ENCODE results near the gene LITAF. TPM values are rescaled to one million over a fixed set of nuclear protein-coding genes. Genes with fewer than 3 reads are reported as not detected.
"Not testable (repeated sequence)": the region's sequence is repeated elsewhere in the genome, so short reads cannot be mapped to it uniquely, and the experiment has no call there.

The LITAF gene
- total RNA-seq, 1 donor from 2014 or later: 30.4 TPM

- no peak overlapping the region for H3K4me3 ChIP-seq (ENCODE audit: low read depth, low read length)
- no peak for TF ChIP-seq CTCF (conservative IDR thresholded peaks at IDR 0.05; ENCODE audit: low read depth, low read length)
- DNase-seq (ENCODE audit: low read depth): no peak
Observed at GRCh38 chr16:11582157-11582814, 4.4 kb downstream of the LITAF start.

- H3K4me3 ChIP-seq (ENCODE audit: low read depth, low read length): no peak overlapping the region
- no peak for DNase-seq (ENCODE audit: low read depth)
- TF ChIP-seq CTCF (conservative IDR thresholded peaks at IDR 0.05; ENCODE audit: low read depth, low read length): no peak
Observed at GRCh38 chr16:11581678-11582077, 5.0 kb downstream of the LITAF start.

- no peak for TF ChIP-seq CTCF (conservative IDR thresholded peaks at IDR 0.05; ENCODE audit: low read depth, low read length)
- DNase-seq (ENCODE audit: low read depth): no peak
- H3K4me3 ChIP-seq (ENCODE audit: low read depth, low read length): no peak overlapping the region
Observed at GRCh38 chr16:11580451-11581086, 6.2 kb downstream of the LITAF start.

- not testable (repeated sequence) for H3K4me3 ChIP-seq (ENCODE audit: low read depth, low read length); DNase-seq (ENCODE audit: low read depth)
Observed at GRCh38 chr16:11577290-11577660, 9.4 kb downstream of the LITAF start.

- no peak for TF ChIP-seq CTCF (conservative IDR thresholded peaks at IDR 0.05; ENCODE audit: low read depth, low read length)
- no peak overlapping the region for H3K4me3 ChIP-seq (ENCODE audit: low read depth, low read length)
- DNase-seq (ENCODE audit: low read depth): no peak
Observed at GRCh38 chr16:11576427-11577289, 10.1 kb downstream of the LITAF start.

GRCh38 chr16:11575223-11575589 lies 11.5 kb downstream of the LITAF start:
- H3K4me3 ChIP-seq (ENCODE audit: low read depth, low read length): no peak overlapping the region
- no peak for TF ChIP-seq CTCF (conservative IDR thresholded peaks at IDR 0.05; ENCODE audit: low read depth, low read length)
- DNase-seq (ENCODE audit: low read depth): no peak

GRCh38 chr16:11572301-11572995 lies 14.3 kb downstream of the LITAF start:
- DNase-seq (ENCODE audit: low read depth): no peak
- no peak for TF ChIP-seq CTCF (conservative IDR thresholded peaks at IDR 0.05; ENCODE audit: low read depth, low read length)
- H3K4me3 ChIP-seq (ENCODE audit: low read depth, low read length): no peak overlapping the region
